A673 (cell line): ENCODE measurements around the gene GSAP. TPM values are rescaled to one million over a fixed set of nuclear protein-coding genes. Genes with fewer than 3 reads are reported as not detected.

Experiments used
- BruUV-seq: library from RNA; stranded (reverse); fragments of 400-500 nt; replicated peaks from 2 replicates; lab custom pipeline; 2021; lab: Mats Ljungman, UMichigan
- CTCF ChIA-PET: fragments of 300-600 bp; sonication (Branson Sonifier 250); formaldehyde crosslinking; loops from one replicate; lab custom pipeline; 2022; ENCODE audit warnings: antibody characterized with exemption; lab: Charles Lee
- POLR2A ChIA-PET: fragments of 300-600 bp; sonication (Branson Sonifier 250); formaldehyde crosslinking; loops from one replicate; lab custom pipeline; 2022; ENCODE audit warnings: antibody characterized with exemption; ENCODE audit not compliant: low non-redundant PET; lab: Charles Lee
- DNase-seq: peaks from one replicate; pipeline ENCODE4 v3.0.0-alpha.2; 2015; ENCODE audit warnings: low spot score
- H3K27ac ChIP-seq: fragments of 200-600 bp; sonication (generic); 2 replicates; pipeline ENCODE4 v1.5.1; 2016; ENCODE audit warnings: mixed run types, low read depth, mild to moderate bottlenecking, mixed read lengths, antibody characterized with exemption, low read length; ENCODE audit not compliant: poor library complexity, severe bottlenecking
- H3K27me3 ChIP-seq: fragments of 200-600 bp; sonication (generic); replicated peaks from 2 replicates; pipeline ENCODE4 v1.6.1; 2017; ENCODE audit warnings: mixed run types, low read depth, mild to moderate bottlenecking, mixed read lengths, antibody characterized with exemption, low read length; ENCODE audit not compliant: insufficient read depth, poor library complexity
- H3K36me3 ChIP-seq: fragments of 200-600 bp; sonication (generic); 2 replicates; pipeline ENCODE4 v1.6.1; 2016; ENCODE audit warnings: mixed run types, mild to moderate bottlenecking, mixed read lengths, antibody characterized with exemption, low read length; ENCODE audit not compliant: insufficient read depth, poor library complexity, severe bottlenecking
- H3K4me1 ChIP-seq: fragments of 200-600 bp; sonication (generic); 2 replicates; pipeline ENCODE4 v1.6.1; 2017; ENCODE audit warnings: mixed run types, mild to moderate bottlenecking, mixed read lengths, antibody characterized with exemption, low read length; ENCODE audit not compliant: insufficient read depth, poor library complexity, severe bottlenecking
- H3K4me3 ChIP-seq: fragments of 200-600 bp; sonication (generic); 2 replicates; pipeline ENCODE4 v1.5.1; 2016; ENCODE audit warnings: low read depth, mixed run types, mild to moderate bottlenecking, mixed read lengths, low read length; ENCODE audit not compliant: poor library complexity, severe bottlenecking
- H3K9me3 ChIP-seq: fragments of 200-600 bp; sonication (generic); 2 replicates; pipeline ENCODE4 v1.6.1; 2016; ENCODE audit warnings: mixed run types, low read depth, mild to moderate bottlenecking, mixed read lengths, antibody characterized with exemption, low read length; ENCODE audit not compliant: poor library complexity, severe bottlenecking
- EZH2 ChIP-seq: fragments of 200-600 bp; sonication (generic); IDR thresholded peaks from 2 replicates; pipeline ENCODE4 v1.6.1; 2017; ENCODE audit warnings: borderline replicate concordance, low read depth, mild to moderate bottlenecking, mixed read lengths, antibody characterized with exemption, low read length; ENCODE audit not compliant: poor library complexity, severe bottlenecking
- intact Hi-C: fragments of 100-400 bp; cut with micrococcal nuclease; formaldehyde crosslinking; loops from one replicate; pipeline ENCODE4 v1.10.0; 2022; ENCODE audit not compliant: unreplicated experiment
- total RNA-seq: library from RNA; stranded (reverse); gene quantifications from 2 replicates; pipeline ENCODE4 v1.2.3, GENCODE V29; 2021
- TF ChIP-seq, protein P1 (sequence below): fragments of 300-800, 200-600 bp; sonication (generic); conservative IDR thresholded peaks from 2 replicates; pipeline ENCODE4 v1.5.1; 2017; ENCODE audit warnings: low read depth, mild to moderate bottlenecking, antibody characterized with exemption, low read length, moderate library complexity, mixed read lengths

GSAP gene
- total RNA-seq, 1 experiment from 2014 or later, result 0.15 TPM

GRCh38 chr7:77383333-77383740 is 32.8 kb downstream of the GSAP start:
- Histone ChIP-seq H3K36me3 (no peaks in the 10 kb centered on the region), H3K4me1 (no peaks in the 10 kb centered on the region), H3K9me3 (no peaks in the 10 kb centered on the region), H3K27me3 (peaks cover 22% of the 10 kb centered on the region), H3K4me3 (no peak overlapping the region), H3K27ac (no peak overlapping the region)
- POLR2A ChIA-PET, result no interaction called here
- TF ChIP-seq, protein P1, sequence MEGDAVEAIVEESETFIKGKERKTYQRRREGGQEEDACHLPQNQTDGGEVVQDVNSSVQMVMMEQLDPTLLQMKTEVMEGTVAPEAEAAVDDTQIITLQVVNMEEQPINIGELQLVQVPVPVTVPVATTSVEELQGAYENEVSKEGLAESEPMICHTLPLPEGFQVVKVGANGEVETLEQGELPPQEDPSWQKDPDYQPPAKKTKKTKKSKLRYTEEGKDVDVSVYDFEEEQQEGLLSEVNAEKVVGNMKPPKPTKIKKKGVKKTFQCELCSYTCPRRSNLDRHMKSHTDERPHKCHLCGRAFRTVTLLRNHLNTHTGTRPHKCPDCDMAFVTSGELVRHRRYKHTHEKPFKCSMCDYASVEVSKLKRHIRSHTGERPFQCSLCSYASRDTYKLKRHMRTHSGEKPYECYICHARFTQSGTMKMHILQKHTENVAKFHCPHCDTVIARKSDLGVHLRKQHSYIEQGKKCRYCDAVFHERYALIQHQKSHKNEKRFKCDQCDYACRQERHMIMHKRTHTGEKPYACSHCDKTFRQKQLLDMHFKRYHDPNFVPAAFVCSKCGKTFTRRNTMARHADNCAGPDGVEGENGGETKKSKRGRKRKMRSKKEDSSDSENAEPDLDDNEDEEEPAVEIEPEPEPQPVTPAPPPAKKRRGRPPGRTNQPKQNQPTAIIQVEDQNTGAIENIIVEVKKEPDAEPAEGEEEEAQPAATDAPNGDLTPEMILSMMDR, result no peak
- TF ChIP-seq EZH2, result no peak
- no TSS peak for BruUV-seq
- CTCF ChIA-PET, result no interaction called here
- intact Hi-C loops, result no loop called here
- no peak for DNase-seq

DNA sequence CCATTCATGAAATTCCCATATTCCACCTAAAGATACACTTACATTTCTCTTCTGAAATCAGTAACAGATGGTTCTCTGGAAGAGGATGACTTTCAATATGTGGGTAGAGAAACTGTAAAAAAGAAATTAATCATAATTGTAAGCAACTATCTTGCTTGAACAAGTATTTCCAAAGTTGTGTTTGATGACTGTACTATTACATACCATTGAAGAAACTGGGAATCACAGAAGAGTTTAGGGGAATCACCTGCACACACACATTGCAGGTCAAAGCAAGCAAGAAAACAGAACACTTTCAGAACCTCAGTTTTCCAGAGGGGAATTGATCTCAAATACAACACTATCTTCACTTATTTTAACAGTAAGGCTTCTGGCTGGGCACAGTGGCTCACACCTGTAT is 33.6 kb downstream of the GSAP start:
- Histone ChIP-seq H3K4me1 (no peaks in the 10 kb centered on the region), H3K27me3 (peaks cover 22% of the 10 kb centered on the region), H3K27ac (no peak overlapping the region), H3K36me3 (no peaks in the 10 kb centered on the region), H3K4me3 (no peak overlapping the region), H3K9me3 (no peaks in the 10 kb centered on the region)
- ChIA-PET CTCF (no interaction called here), POLR2A (no interaction called here)
- intact Hi-C loops, result no loop called here
- BruUV-seq, result no TSS peak
- TF ChIP-seq EZH2, result no peak
- TF ChIP-seq, protein P1, result no peak
- DNase-seq, result no peak

GRCh38 chr7:77378584-77378983 is 37.6 kb downstream of the GSAP start:
- H3K4me1 ChIP-seq, result no peaks in the 10 kb centered on the region
- H3K27ac ChIP-seq, result no peak overlapping the region
- peaks cover 22% of the 10 kb centered on the region for H3K27me3 ChIP-seq
- no peaks in the 10 kb centered on the region for H3K9me3 ChIP-seq
- H3K4me3 ChIP-seq, result no peak overlapping the region
- DNase-seq, result no peak
- ChIA-PET CTCF (no interaction called here), POLR2A (no interaction called here)
- BruUV-seq, result no TSS peak
- TF ChIP-seq, protein P1, result no peak
- TF ChIP-seq EZH2, result no peak
- H3K36me3 ChIP-seq, result no peaks in the 10 kb centered on the region
- intact Hi-C loops, result no loop called here
